MM.1S (cell line): Measurements from ENCODE around the gene UBE2F.

Experiments
- DNase-seq: peaks from one replicate; pipeline ENCODE4 v3.0.0-alpha.2; 2015
- H2AFZ ChIP-seq: fragments of 300-600 bp; sonication (generic); 2 replicates; pipeline ENCODE4 v1.6.0; 2016; ENCODE audit warnings: antibody characterized with exemption, low read length
- H3F3A ChIP-seq: fragments of 300-600 bp; sonication (generic); 2 replicates; pipeline ENCODE4 v1.6.1; 2016; ENCODE audit warnings: mild to moderate bottlenecking, antibody characterized with exemption, low read length, moderate library complexity, mixed read lengths; ENCODE audit not compliant: insufficient read depth
- H3K27ac ChIP-seq: fragments of 300-600 bp; sonication (generic); 2 replicates; pipeline ENCODE4 v1.5.1; 2016; ENCODE audit warnings: mild to moderate bottlenecking, low read length
- H3K27me3 ChIP-seq: fragments of 300-600 bp; sonication (generic); replicated peaks from 2 replicates; pipeline ENCODE4 v1.6.0; 2016; ENCODE audit warnings: low read length; ENCODE audit not compliant: insufficient read depth
- H3K36me3 ChIP-seq: fragments of 300-600 bp; sonication (generic); replicated peaks from 2 replicates; pipeline ENCODE4 v1.6.1; 2016; ENCODE audit warnings: mild to moderate bottlenecking, low read length, mixed read lengths; ENCODE audit not compliant: insufficient read depth
- H3K4me1 ChIP-seq: fragments of 300-600 bp; sonication (generic); 2 replicates; pipeline ENCODE4 v1.6.1; 2016; ENCODE audit warnings: low read length, mixed read lengths
- H3K4me2 ChIP-seq: fragments of 300-600 bp; sonication (generic); 2 replicates; pipeline ENCODE4 v1.6.0; 2016; ENCODE audit warnings: low read depth, low read length
- H3K4me3 ChIP-seq: fragments of 300-600 bp; sonication (generic); 2 replicates; pipeline ENCODE4 v1.5.1; 2016; ENCODE audit warnings: low read length, mixed read lengths
- H3K79me2 ChIP-seq: fragments of 300-600 bp; sonication (generic); 2 replicates; pipeline ENCODE4 v1.6.1; 2016; ENCODE audit warnings: mixed run types, low read length, mixed read lengths
- H3K9ac ChIP-seq: fragments of 300-600 bp; sonication (generic); 2 replicates; pipeline ENCODE4 v1.6.1; 2016; ENCODE audit warnings: low read length, mixed read lengths
- H3K9me2 ChIP-seq: fragments of 300-600 bp; sonication (generic); replicated peaks from 2 replicates; pipeline ENCODE4 v1.6.1; 2016; ENCODE audit warnings: mild to moderate bottlenecking, low read length, mixed read lengths; ENCODE audit not compliant: insufficient read depth
- H3K9me3 ChIP-seq: fragments of 300-600 bp; sonication (generic); replicated peaks from 2 replicates; pipeline ENCODE4 v1.6.1; 2016; ENCODE audit warnings: mild to moderate bottlenecking, low read length, mixed read lengths; ENCODE audit not compliant: insufficient read depth
- H4K20me1 ChIP-seq: fragments of 300-600 bp; sonication (generic); 2 replicates; pipeline ENCODE4 v1.6.1; 2016; ENCODE audit warnings: mild to moderate bottlenecking, low read length, moderate library complexity, mixed read lengths; ENCODE audit not compliant: insufficient read depth
- EZH2 ChIP-seq: fragments of 300-600 bp; sonication (generic); optimal IDR thresholded peaks from 2 replicates; pipeline ENCODE3; 2017; ENCODE audit warnings: low read depth, mild to moderate bottlenecking, antibody characterized with exemption, low read length, mixed read lengths
- EZH2phosphoT487 ChIP-seq: fragments of 300-600 bp; sonication (generic); IDR thresholded peaks from 2 replicates; pipeline ENCODE4 v1.6.1; 2018; ENCODE audit warnings: antibody characterized with exemption, low read length
- TF ChIP-seq, protein P1 (sequence below): fragments of 300-600 bp; sonication (generic); IDR thresholded peaks from 2 replicates; pipeline ENCODE4 v1.5.1; 2016; ENCODE audit warnings: antibody characterized with exemption, low read length, mixed read lengths

UBE2F gene

GRCh38 chr2:238069021-238069709, 102.4 kb downstream of the UBE2F start:
- no peak overlapping the region for H3K4me2 ChIP-seq
- TF ChIP-seq, protein P1, sequence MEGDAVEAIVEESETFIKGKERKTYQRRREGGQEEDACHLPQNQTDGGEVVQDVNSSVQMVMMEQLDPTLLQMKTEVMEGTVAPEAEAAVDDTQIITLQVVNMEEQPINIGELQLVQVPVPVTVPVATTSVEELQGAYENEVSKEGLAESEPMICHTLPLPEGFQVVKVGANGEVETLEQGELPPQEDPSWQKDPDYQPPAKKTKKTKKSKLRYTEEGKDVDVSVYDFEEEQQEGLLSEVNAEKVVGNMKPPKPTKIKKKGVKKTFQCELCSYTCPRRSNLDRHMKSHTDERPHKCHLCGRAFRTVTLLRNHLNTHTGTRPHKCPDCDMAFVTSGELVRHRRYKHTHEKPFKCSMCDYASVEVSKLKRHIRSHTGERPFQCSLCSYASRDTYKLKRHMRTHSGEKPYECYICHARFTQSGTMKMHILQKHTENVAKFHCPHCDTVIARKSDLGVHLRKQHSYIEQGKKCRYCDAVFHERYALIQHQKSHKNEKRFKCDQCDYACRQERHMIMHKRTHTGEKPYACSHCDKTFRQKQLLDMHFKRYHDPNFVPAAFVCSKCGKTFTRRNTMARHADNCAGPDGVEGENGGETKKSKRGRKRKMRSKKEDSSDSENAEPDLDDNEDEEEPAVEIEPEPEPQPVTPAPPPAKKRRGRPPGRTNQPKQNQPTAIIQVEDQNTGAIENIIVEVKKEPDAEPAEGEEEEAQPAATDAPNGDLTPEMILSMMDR, result no peak
- TF ChIP-seq EZH2 (no peak), EZH2phosphoT487 (no peak)
- no peaks in the 10 kb centered on the region for H3K9me2 ChIP-seq
- no peaks in the 10 kb centered on the region for H3K9me3 ChIP-seq
- H2AFZ ChIP-seq, result no peak overlapping the region
- H3K4me3 ChIP-seq, result no peak overlapping the region
- no peaks in the 10 kb centered on the region for H3F3A ChIP-seq
- no peaks in the 10 kb centered on the region for H3K27me3 ChIP-seq
- peak; percentile 18 for DNase-seq
- no peak overlapping the region for H3K9ac ChIP-seq
- peaks cover 10% of the 10 kb centered on the region; the same call in 1 of the 2 replicates for H3K4me1 ChIP-seq
- H3K27ac ChIP-seq, result no peak overlapping the region
- H4K20me1 ChIP-seq, result no peaks in the 10 kb centered on the region
- H3K79me2 ChIP-seq, result no peaks in the 10 kb centered on the region
- no peaks in the 10 kb centered on the region; the same call in none of the 2 replicates for H3K36me3 ChIP-seq

- Histone ChIP-seq H3F3A (no peaks in the 10 kb centered on the region), H3K27me3 (no peaks in the 10 kb centered on the region), H3K4me2 (no peak overlapping the region), H3K4me3 (no peak overlapping the region), H3K36me3 (no peaks in the 10 kb centered on the region; the same call in none of the 2 replicates), H2AFZ (no peak overlapping the region), H3K4me1 (peaks cover 10% of the 10 kb centered on the region; the same call in 1 of the 2 replicates), H3K9me2 (no peaks in the 10 kb centered on the region), H4K20me1 (no peaks in the 10 kb centered on the region), H3K9me3 (no peaks in the 10 kb centered on the region), H3K27ac (no peak overlapping the region), H3K9ac (no peak overlapping the region), H3K79me2 (no peaks in the 10 kb centered on the region)
- DNase-seq, result no peak
- TF ChIP-seq, protein P1, result no peak
- TF ChIP-seq EZH2phosphoT487 (no peak), EZH2 (no peak)
Observed at GRCh38 chr2:238069877-238070276, 103.1 kb downstream of the UBE2F start.

DNA sequence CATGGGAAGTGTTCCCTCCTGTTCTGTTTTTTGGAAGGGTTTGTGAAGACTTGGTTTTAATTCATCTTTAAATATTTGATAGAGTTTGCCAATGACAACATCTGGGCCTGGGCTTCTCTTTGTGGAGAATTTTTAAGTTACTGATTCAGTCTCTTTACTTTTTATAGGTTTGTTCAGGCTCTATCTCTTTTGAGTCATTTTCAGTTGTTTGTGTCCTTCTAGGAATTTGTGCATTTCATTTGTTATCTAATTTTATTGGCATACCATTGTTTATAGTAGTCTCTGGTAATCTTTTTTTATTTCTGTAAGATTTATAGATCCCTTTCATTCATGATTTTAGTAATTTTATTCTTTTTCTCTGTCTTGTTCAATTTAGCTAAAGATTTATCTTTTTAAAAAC, 108.6 kb downstream of the UBE2F start:
- H3K9me3 ChIP-seq, result no peaks in the 10 kb centered on the region
- no peak overlapping the region for H2AFZ ChIP-seq
- TF ChIP-seq, protein P1, result no peak
- TF ChIP-seq EZH2phosphoT487, result no peak
- no peak for TF ChIP-seq EZH2
- no peaks in the 10 kb centered on the region for H4K20me1 ChIP-seq
- DNase-seq, result no peak
- no peaks in the 10 kb centered on the region for H3K79me2 ChIP-seq
- H3K4me2 ChIP-seq, result no peak overlapping the region
- no peaks in the 10 kb centered on the region; the same call in 1 of the 2 replicates for H3K36me3 ChIP-seq
- H3K27me3 ChIP-seq, result no peaks in the 10 kb centered on the region
- H3K4me1 ChIP-seq, result no peaks in the 10 kb centered on the region
- no peaks in the 10 kb centered on the region for H3F3A ChIP-seq
- no peaks in the 10 kb centered on the region for H3K9me2 ChIP-seq
- H3K27ac ChIP-seq, result no peak overlapping the region
- H3K4me3 ChIP-seq, result no peak overlapping the region
- H3K9ac ChIP-seq, result no peak overlapping the region
